Tibial nerve (tissue), 4 donors: Measurements from ENCODE around the gene FGD2.

Experiments
- EP300 ChIP-seq, 2 donors: sonication (generic); formaldehyde crosslinking; IDR thresholded peaks; one replicate each; pipeline ENCODE4 v1.6.1; 2017; ENCODE audit warnings: antibody characterized with exemption in 2 of 2, mild to moderate bottlenecking in 1 of 2
- POLR2A ChIP-seq, 2 donors: fragments of 450-650 bp; IDR thresholded peaks; one replicate each; pipeline ENCODE4 v1.6.1; 2017; ENCODE audit warnings: antibody characterized with exemption in 2 of 2, mild to moderate bottlenecking in 2 of 2, moderate library complexity in 2 of 2
- TF ChIP-seq, protein P1 (sequence below), 5 experiments: fragments of 200-600 bp in 3 of 5; fragments of 450-650 bp in 2 of 5; sonication (generic) in 3 of 5; IDR thresholded peaks; one replicate each; pipeline ENCODE4 v1.5.1; 2016 to 2019; ENCODE audit warnings: antibody characterized with exemption in 5 of 5, mild to moderate bottlenecking in 3 of 5, moderate library complexity in 2 of 5

GRCh38 chr6:37056112-37056403 is 50.6 kb downstream of the FGD2 start:
- TF ChIP-seq, protein P1, sequence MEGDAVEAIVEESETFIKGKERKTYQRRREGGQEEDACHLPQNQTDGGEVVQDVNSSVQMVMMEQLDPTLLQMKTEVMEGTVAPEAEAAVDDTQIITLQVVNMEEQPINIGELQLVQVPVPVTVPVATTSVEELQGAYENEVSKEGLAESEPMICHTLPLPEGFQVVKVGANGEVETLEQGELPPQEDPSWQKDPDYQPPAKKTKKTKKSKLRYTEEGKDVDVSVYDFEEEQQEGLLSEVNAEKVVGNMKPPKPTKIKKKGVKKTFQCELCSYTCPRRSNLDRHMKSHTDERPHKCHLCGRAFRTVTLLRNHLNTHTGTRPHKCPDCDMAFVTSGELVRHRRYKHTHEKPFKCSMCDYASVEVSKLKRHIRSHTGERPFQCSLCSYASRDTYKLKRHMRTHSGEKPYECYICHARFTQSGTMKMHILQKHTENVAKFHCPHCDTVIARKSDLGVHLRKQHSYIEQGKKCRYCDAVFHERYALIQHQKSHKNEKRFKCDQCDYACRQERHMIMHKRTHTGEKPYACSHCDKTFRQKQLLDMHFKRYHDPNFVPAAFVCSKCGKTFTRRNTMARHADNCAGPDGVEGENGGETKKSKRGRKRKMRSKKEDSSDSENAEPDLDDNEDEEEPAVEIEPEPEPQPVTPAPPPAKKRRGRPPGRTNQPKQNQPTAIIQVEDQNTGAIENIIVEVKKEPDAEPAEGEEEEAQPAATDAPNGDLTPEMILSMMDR (IDR thresholded peaks at IDR 0.05): no peak
- TF ChIP-seq POLR2A (IDR thresholded peaks at IDR 0.05) (no peak), EP300 (IDR thresholded peaks at IDR 0.05) (no peak)
